SK-N-MC (cell line): ENCODE data around the gene BLOC1S6.

Experiments
- EZH2 ChIP-seq: fragments of 200-600 bp; sonication (generic); IDR thresholded peaks from one replicate; pipeline ENCODE4 v1.6.1; 2017; ENCODE audit warnings: antibody characterized with exemption
- FOXP2 ChIP-seq: optimal IDR thresholded peaks from 2 replicates; pipeline ENCODE3; 2011; ENCODE audit warnings: mild to moderate bottlenecking, moderate library complexity; ENCODE audit not compliant: insufficient read depth; ENCODE audit errors: extremely low read length, control extremely low read depth
- POLR2AphosphoS5 ChIP-seq: IDR thresholded peaks from 2 replicates; pipeline ENCODE4 v1.6.1; 2012; ENCODE audit warnings: mild to moderate bottlenecking, low read depth, low read length, borderline replicate concordance

DNA sequence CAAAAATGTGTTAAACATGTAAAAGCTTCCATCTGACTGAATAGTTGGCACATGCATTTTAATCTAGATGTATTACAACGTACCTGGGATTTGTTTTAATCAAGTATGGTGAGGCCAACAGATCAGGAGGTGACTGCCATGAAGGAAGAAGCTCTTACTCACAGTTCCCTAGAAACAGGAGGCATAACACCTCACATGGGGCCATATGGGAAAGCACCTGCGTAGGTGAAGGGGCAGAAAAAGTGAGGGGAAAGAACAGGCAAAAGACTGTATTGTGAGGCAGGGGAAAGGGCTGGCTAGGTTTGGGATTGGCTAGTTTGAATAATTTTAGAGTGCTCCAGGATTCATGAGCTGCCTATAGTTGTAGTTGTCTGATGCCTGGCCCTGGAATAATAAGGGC is 57.3 kb downstream of the BLOC1S6 start:
- TF ChIP-seq EZH2 (no peak), POLR2AphosphoS5 (no peak), FOXP2 (no peak)
